ENCODE measurements around the gene TMOD2.

TMOD2 gene

GRCh38 chr15:51750792-51751696 is at the start of gene TMOD2:
Gene TMOD2, plus strand, starts transcription at chr15:51751597. Its CDS starts 14,845 bp downstream, at chr15:51766442.
- H3K27ac ChIP-seq, result peak within 1 kb of the TSS; percentile 38
- TF ChIP-seq, protein P1, sequence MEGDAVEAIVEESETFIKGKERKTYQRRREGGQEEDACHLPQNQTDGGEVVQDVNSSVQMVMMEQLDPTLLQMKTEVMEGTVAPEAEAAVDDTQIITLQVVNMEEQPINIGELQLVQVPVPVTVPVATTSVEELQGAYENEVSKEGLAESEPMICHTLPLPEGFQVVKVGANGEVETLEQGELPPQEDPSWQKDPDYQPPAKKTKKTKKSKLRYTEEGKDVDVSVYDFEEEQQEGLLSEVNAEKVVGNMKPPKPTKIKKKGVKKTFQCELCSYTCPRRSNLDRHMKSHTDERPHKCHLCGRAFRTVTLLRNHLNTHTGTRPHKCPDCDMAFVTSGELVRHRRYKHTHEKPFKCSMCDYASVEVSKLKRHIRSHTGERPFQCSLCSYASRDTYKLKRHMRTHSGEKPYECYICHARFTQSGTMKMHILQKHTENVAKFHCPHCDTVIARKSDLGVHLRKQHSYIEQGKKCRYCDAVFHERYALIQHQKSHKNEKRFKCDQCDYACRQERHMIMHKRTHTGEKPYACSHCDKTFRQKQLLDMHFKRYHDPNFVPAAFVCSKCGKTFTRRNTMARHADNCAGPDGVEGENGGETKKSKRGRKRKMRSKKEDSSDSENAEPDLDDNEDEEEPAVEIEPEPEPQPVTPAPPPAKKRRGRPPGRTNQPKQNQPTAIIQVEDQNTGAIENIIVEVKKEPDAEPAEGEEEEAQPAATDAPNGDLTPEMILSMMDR (IDR thresholded peaks at IDR 0.05), result no peak
- no peak for TF ChIP-seq ZFX (IDR thresholded peaks at IDR 0.05; ENCODE audit: borderline replicate concordance)

DNA sequence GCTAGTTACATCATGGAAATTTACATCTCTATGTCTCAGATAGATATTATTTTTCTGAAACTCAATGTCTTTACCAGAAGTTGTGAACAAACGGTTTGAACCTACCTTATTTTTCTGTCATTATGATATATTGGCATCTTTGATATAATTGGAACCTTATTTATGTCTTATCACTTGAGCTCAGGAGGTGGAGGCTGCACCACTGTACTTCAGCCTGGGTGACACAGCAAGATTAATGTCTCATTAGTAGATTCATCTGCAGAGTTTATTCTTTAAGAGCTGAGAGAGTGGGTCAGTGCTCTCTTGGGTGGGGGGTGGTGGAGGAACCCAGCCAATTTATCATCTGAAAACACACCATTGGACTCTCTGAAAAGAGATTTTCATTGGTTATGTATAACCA is 48.7 kb upstream of the TMOD2 start:
- TF ChIP-seq ZFX (IDR thresholded peaks at IDR 0.05; ENCODE audit: borderline replicate concordance), result no peak
- TF ChIP-seq, protein P1 (IDR thresholded peaks at IDR 0.05), result no peak
- no peak overlapping the region for H3K27ac ChIP-seq

GRCh38 chr15:51706291-51706690 is 45.1 kb upstream of the TMOD2 start:
- no peak overlapping the region for H3K27ac ChIP-seq
- TF ChIP-seq ZFX (IDR thresholded peaks at IDR 0.05; ENCODE audit: borderline replicate concordance), result no peak
- TF ChIP-seq, protein P1 (IDR thresholded peaks at IDR 0.05), result no peak

GRCh38 chr15:51706926-51707608 is 44.3 kb upstream of the TMOD2 start:
- TF ChIP-seq ZFX (IDR thresholded peaks at IDR 0.05; ENCODE audit: borderline replicate concordance), result no peak
- TF ChIP-seq, protein P1 (IDR thresholded peaks at IDR 0.05), result no peak
- H3K27ac ChIP-seq, result peak overlapping the region; percentile 79; the same call in 1 of the 2 replicates

DNA sequence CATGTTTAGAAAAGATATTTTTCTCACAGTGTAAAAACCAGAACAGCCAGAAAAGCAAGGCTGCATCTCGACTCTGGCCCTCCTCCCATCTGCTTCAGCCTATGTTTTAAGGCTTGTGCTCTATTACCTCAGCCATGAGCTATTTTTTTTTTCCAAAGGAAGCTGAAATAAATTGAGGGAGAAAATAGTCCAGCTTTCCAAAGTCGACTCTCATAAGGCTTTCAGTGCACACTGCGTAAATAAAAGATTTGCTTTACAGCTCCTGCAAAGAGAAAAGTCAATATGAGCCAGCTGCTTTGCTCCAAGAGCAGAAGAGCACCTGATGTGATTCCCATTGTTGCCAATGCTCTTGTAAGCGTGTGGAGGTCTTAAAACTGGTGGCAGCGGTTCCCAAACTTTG is 43.4 kb upstream of the TMOD2 start:
- peak overlapping the region; percentile 79 for H3K27ac ChIP-seq
- TF ChIP-seq, protein P1 (IDR thresholded peaks at IDR 0.05), result no peak
- TF ChIP-seq ZFX (IDR thresholded peaks at IDR 0.05; ENCODE audit: borderline replicate concordance), result no peak

DNA sequence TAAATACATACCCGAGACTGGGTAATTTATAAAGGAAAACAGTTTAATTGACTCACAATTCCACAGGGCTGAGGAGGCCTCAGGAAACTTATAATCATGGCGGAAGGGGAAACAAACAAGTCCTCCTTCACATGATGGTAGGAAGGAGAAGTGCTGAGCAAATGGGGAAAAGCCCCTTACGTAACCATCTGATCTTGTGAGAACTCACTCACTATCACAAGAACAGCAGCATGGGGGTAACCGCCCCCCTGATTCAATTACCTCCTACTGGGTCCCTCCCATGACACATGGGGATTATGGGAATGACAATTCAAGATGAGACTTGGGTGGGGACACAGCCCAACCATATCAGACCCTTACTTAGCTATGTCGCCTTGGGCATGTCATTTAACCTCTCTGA is 42.4 kb upstream of the TMOD2 start:
- no peak for TF ChIP-seq ZFX (IDR thresholded peaks at IDR 0.05; ENCODE audit: borderline replicate concordance)
- TF ChIP-seq, protein P1 (IDR thresholded peaks at IDR 0.05), result no peak
- H3K27ac ChIP-seq, result peak overlapping the region; percentile 79

DNA sequence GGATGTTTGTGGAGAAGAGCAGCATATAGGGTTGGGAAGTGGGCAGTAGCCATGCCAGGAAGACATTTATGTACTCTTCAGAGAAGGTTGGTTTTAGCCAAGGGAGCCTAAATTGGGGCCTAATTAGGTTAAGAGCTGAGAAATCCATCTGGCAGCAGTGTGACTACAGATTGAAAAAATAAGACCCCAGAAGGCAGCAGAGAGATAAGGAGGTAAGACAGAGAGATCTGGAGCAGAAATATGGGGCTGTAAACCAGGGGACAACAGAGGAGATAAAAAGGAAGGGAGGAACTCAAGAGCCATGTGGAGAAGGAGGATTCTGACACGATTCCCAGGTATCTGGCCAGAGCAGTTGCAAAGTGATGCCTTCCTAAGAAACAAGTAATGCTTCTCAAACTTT is 37.2 kb upstream of the TMOD2 start:
- TF ChIP-seq ZFX (IDR thresholded peaks at IDR 0.05; ENCODE audit: borderline replicate concordance), result no peak
- TF ChIP-seq, protein P1 (IDR thresholded peaks at IDR 0.05), result no peak
- no peak overlapping the region for H3K27ac ChIP-seq
